Neural progenitor cell (in vitro differentiated cells): ENCODE results near the gene CRIM1. TPM values are rescaled to one million over a fixed set of nuclear protein-coding genes. Genes with fewer than 3 reads are reported as not detected.

Experiments
- DNase-seq: peaks from one replicate; pipeline ENCODE4 v3.0.0-alpha.2; 2016; ENCODE audit warnings: low spot score
- H2AFZ ChIP-seq: fragments of 200-600 bp; sonication (generic); replicated peaks from 2 replicates; pipeline ENCODE4 v1.6.1; 2016; ENCODE audit warnings: antibody characterized with exemption
- H3F3A ChIP-seq: fragments of 200-600 bp; sonication (generic); 2 replicates; pipeline ENCODE4 v1.6.1; 2016; ENCODE audit warnings: antibody characterized with exemption, low read depth
- H3K27ac ChIP-seq: fragments of 200-600 bp; sonication (generic); 2 replicates; pipeline ENCODE4 v1.5.1; 2016; ENCODE audit warnings: mild to moderate bottlenecking
- H3K27me3 ChIP-seq: fragments of 200-600 bp; sonication (generic); 2 replicates; pipeline ENCODE4 v1.6.1; 2016; ENCODE audit warnings: mild to moderate bottlenecking, moderate library complexity
- H3K36me3 ChIP-seq: fragments of 200-600 bp; sonication (generic); 2 replicates; pipeline ENCODE4 v1.5.1; 2016
- H3K4me1 ChIP-seq: fragments of 200-600 bp; sonication (generic); 2 replicates; pipeline ENCODE4 v1.6.1; 2016; ENCODE audit warnings: mixed run types
- H3K4me2 ChIP-seq: fragments of 200-600 bp; sonication (generic); 2 replicates; pipeline ENCODE4 v1.6.1; 2016
- H3K4me3 ChIP-seq: fragments of 200-600 bp; sonication (generic); 2 replicates; pipeline ENCODE4 v1.5.1; 2016
- H3K79me2 ChIP-seq: fragments of 200-600 bp; sonication (generic); 2 replicates; pipeline ENCODE4 v1.6.1; 2016; ENCODE audit warnings: low read depth
- H3K9ac ChIP-seq: fragments of 200-600 bp; sonication (generic); 2 replicates; pipeline ENCODE4 v1.6.1; 2016
- H3K9me3 ChIP-seq: fragments of 200-600 bp; sonication (generic); 2 replicates; pipeline ENCODE4 v1.5.1; 2016; ENCODE audit warnings: low read depth
- H4K20me1 ChIP-seq: fragments of 200-600 bp; sonication (generic); 2 replicates; pipeline ENCODE4 v1.6.1; 2016; ENCODE audit warnings: low read depth
- H3K27ac Mint-ChIP-seq: 3 replicates; pipeline ENCODE4 v1.8.0; 2021; ENCODE audit warnings: mixed read lengths
- H3K27me3 Mint-ChIP-seq: 2 replicates; pipeline ENCODE4 v1.8.0; 2022; ENCODE audit warnings: low read depth, mild to moderate bottlenecking, inconsistent platforms, moderate library complexity, mixed read lengths; ENCODE audit not compliant: insufficient read depth
- H3K36me3 Mint-ChIP-seq: 3 replicates; pipeline ENCODE4 v1.8.0; 2021; ENCODE audit warnings: mixed read lengths
- H3K4me1 Mint-ChIP-seq: 3 replicates; pipeline ENCODE4 v1.8.0; 2021; ENCODE audit warnings: mixed read lengths
- H3K4me3 Mint-ChIP-seq: 3 replicates; pipeline ENCODE4 v1.8.0; 2021; ENCODE audit warnings: mild to moderate bottlenecking, moderate library complexity, mixed read lengths
- H3K9me3 Mint-ChIP-seq: 3 replicates; pipeline ENCODE4 v1.8.0; 2020; ENCODE audit warnings: mixed read lengths
- EZH2 ChIP-seq: fragments of 200-600 bp; sonication (generic); IDR thresholded peaks from 2 replicates; pipeline ENCODE4 v1.6.1; 2017; ENCODE audit warnings: antibody characterized with exemption, mild to moderate bottlenecking, moderate library complexity
- EZH2phosphoT487 ChIP-seq: fragments of 200-600 bp; sonication (generic); IDR thresholded peaks from 2 replicates; pipeline ENCODE4 v1.6.1; 2017; ENCODE audit warnings: antibody characterized with exemption
- total RNA-seq: library from RNA; depleted of rRNA; stranded (reverse); fragments of >200 nt; gene quantifications from 2 replicates; pipeline ENCODE4 v1.2.3, GENCODE V29; 2015; ENCODE audit warnings: low replicate concordance
- TF ChIP-seq, protein P1 (sequence below): fragments of 200-600 bp; sonication (generic); IDR thresholded peaks from 2 replicates; pipeline ENCODE4 v1.5.1; 2017; ENCODE audit warnings: antibody characterized with exemption, mild to moderate bottlenecking

Gene CRIM1
- total RNA-seq, 1 donor from 2014 or later, result 4.9 TPM

DNA sequence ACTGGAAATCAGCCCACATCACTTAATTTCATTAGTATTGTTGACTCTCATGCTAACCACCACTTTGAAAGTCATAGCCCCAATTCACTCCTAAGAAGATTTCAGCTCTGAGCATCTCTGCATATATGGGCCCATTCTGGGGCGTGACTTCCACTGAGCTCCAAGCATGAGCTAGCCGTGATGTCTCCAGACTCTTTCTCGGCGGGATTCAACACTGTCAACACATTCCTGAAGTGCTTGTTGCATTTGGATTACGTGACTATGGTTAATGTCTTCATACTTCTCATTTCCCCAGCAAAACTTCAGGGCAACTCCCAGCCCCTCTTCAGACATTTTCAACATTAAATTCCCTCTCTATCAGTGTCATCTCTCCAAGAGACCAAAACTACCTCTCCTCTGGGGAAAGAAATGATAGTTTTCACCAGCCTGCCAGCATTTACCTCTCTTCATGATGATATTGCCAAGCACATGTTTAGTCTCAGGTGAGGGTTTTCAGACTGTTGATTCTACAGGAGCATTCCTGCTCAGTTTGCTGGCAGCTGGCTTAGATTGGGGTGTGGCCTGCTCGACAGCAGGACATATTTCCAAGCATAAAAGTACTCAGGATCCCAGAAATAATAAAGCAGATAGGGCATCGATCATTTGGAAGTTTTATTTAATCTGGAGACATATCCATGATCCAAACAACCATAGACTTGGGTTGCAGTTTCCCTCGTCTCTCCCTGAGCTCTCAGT is 160.7 kb downstream of the CRIM1 start:
- no peaks in the 10 kb centered on the region for H3K4me1 Mint-ChIP-seq
- no peak overlapping the region for H3K4me3 Mint-ChIP-seq
- DNase-seq, result no peak
- TF ChIP-seq EZH2phosphoT487 (no peak), EZH2 (no peak)
- TF ChIP-seq, protein P1, sequence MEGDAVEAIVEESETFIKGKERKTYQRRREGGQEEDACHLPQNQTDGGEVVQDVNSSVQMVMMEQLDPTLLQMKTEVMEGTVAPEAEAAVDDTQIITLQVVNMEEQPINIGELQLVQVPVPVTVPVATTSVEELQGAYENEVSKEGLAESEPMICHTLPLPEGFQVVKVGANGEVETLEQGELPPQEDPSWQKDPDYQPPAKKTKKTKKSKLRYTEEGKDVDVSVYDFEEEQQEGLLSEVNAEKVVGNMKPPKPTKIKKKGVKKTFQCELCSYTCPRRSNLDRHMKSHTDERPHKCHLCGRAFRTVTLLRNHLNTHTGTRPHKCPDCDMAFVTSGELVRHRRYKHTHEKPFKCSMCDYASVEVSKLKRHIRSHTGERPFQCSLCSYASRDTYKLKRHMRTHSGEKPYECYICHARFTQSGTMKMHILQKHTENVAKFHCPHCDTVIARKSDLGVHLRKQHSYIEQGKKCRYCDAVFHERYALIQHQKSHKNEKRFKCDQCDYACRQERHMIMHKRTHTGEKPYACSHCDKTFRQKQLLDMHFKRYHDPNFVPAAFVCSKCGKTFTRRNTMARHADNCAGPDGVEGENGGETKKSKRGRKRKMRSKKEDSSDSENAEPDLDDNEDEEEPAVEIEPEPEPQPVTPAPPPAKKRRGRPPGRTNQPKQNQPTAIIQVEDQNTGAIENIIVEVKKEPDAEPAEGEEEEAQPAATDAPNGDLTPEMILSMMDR, result no peak
- Histone ChIP-seq H3K4me2 (no peak overlapping the region), H3K9ac (no peak overlapping the region), H3K36me3 (no peaks in the 10 kb centered on the region), H2AFZ (no peak overlapping the region), H4K20me1 (no peaks in the 10 kb centered on the region), H3K27me3 (no peaks in the 10 kb centered on the region), H3K27ac (no peak overlapping the region), H3K79me2 (no peaks in the 10 kb centered on the region), H3K9me3 (no peaks in the 10 kb centered on the region), H3K4me3 (no peak overlapping the region), H3F3A (no peaks in the 10 kb centered on the region), H3K4me1 (no peaks in the 10 kb centered on the region)
- H3K27ac Mint-ChIP-seq, result no peak overlapping the region
- no peaks in the 10 kb centered on the region for H3K9me3 Mint-ChIP-seq
- H3K27me3 Mint-ChIP-seq, result no peaks in the 10 kb centered on the region
- peaks cover 28% of the 10 kb centered on the region for H3K36me3 Mint-ChIP-seq

DNA sequence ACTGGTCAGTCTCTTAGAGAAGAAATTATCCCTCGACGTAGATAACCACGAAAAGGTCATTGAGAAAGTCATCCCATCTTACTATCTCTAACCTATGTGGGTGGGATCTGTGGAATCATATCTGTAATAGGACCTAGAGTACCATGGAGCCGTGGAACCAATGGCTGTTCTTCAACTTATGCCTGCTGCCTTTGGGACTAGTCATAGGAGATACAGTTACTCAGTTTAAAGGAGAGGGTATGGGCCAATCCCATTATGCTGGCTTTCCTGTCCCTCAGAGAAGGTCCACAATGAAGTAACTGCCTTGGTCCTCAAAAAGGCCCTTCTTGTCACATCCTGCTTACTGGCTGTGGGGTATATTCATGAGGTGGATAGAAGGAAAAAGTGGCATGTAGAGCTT is 164.9 kb downstream of the CRIM1 start:
- H4K20me1 ChIP-seq, result no peaks in the 10 kb centered on the region
- H3K27ac ChIP-seq, result no peak overlapping the region
- no peak overlapping the region for H3K4me2 ChIP-seq
- H3K9me3 Mint-ChIP-seq, result no peaks in the 10 kb centered on the region
- peaks cover 35% of the 10 kb centered on the region for H3K36me3 Mint-ChIP-seq
- no peak overlapping the region for H3K4me3 Mint-ChIP-seq
- no peaks in the 10 kb centered on the region for H3K79me2 ChIP-seq
- no peak overlapping the region for H3K4me3 ChIP-seq
- no peak overlapping the region for H3K9ac ChIP-seq
- no peaks in the 10 kb centered on the region for H3K4me1 Mint-ChIP-seq
- no peak for DNase-seq
- no peaks in the 10 kb centered on the region for H3K9me3 ChIP-seq
- H2AFZ ChIP-seq, result no peak overlapping the region
- no peaks in the 10 kb centered on the region for H3K36me3 ChIP-seq
- no peaks in the 10 kb centered on the region for H3K27me3 Mint-ChIP-seq
- H3K4me1 ChIP-seq, result no peaks in the 10 kb centered on the region
- no peaks in the 10 kb centered on the region for H3K27me3 ChIP-seq
- no peak overlapping the region for H3K27ac Mint-ChIP-seq
- TF ChIP-seq EZH2phosphoT487 (no peak), EZH2 (no peak)
- TF ChIP-seq, protein P1, result no peak
- no peaks in the 10 kb centered on the region for H3F3A ChIP-seq

DNA sequence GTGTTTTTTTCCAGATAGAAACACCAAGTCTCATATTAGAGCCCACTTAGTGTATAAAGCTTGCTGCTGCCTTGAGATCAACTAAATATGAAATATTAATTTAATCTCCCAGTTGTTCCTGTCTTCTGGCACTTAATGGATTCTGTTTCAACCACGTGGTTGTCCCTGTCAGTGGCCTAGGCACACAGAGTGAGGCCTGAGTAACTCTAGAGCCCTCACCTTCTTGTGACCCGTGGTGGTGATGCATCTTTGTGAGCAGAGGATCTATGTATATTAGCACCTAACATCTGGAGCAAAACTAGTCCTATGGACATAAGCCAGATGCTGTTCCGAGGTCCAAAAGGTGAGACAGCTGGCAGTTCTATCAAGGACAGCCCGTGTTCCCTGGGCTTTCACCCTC is 167.6 kb downstream of the CRIM1 start:
- TF ChIP-seq, protein P1, result no peak
- TF ChIP-seq EZH2phosphoT487 (no peak), EZH2 (no peak)
- no peaks in the 10 kb centered on the region for H3K4me1 Mint-ChIP-seq
- no peaks in the 10 kb centered on the region for H3K27me3 Mint-ChIP-seq
- H3K4me3 Mint-ChIP-seq, result no peak overlapping the region
- H3K9me3 Mint-ChIP-seq, result no peaks in the 10 kb centered on the region
- H3K27ac ChIP-seq, result no peak overlapping the region
- no peaks in the 10 kb centered on the region for H3F3A ChIP-seq
- peaks cover 39% of the 10 kb centered on the region for H3K36me3 Mint-ChIP-seq
- no peak for DNase-seq
- H3K4me1 ChIP-seq, result no peaks in the 10 kb centered on the region
- no peak overlapping the region for H2AFZ ChIP-seq
- H3K36me3 ChIP-seq, result no peaks in the 10 kb centered on the region
- no peak overlapping the region for H3K4me3 ChIP-seq
- no peak overlapping the region for H3K4me2 ChIP-seq
- H3K27me3 ChIP-seq, result no peaks in the 10 kb centered on the region
- H3K9ac ChIP-seq, result no peak overlapping the region
- H3K79me2 ChIP-seq, result no peaks in the 10 kb centered on the region
- H3K9me3 ChIP-seq, result no peaks in the 10 kb centered on the region
- no peaks in the 10 kb centered on the region for H4K20me1 ChIP-seq
- no peak overlapping the region for H3K27ac Mint-ChIP-seq
